OCI-LY7 (cell line): ENCODE data around the gene RGR. TPM values are rescaled to one million over a fixed set of nuclear protein-coding genes. Genes with fewer than 3 reads are reported as not detected.

Experiments
- BruUV-seq: library from RNA; stranded (reverse); fragments of 400-500 nt; replicated peaks from 2 replicates; lab custom pipeline; 2021; lab: Mats Ljungman, UMichigan
- CTCF ChIA-PET: fragments of 300-600 bp; sonication (Branson Sonifier 250); formaldehyde crosslinking; loops from one replicate; lab custom pipeline; 2022; ENCODE audit warnings: antibody characterized with exemption; ENCODE audit not compliant: unreplicated experiment; lab: Charles Lee
- POLR2A ChIA-PET: fragments of 300-600 bp; sonication (Branson Sonifier 250); formaldehyde crosslinking; loops from one replicate; lab custom pipeline; 2022; ENCODE audit warnings: antibody characterized with exemption; lab: Charles Lee
- DNase-seq: peaks from one replicate; pipeline ENCODE4 v3.0.0-alpha.2; 2015; ENCODE audit warnings: low spot score
- H2AFZ ChIP-seq: fragments of 200-600 bp; sonication (generic), shearing (Covaris generic); 2 replicates; pipeline ENCODE4 v1.6.1; 2014; ENCODE audit warnings: mild to moderate bottlenecking, antibody characterized with exemption, low read length, moderate library complexity
- H3K27ac ChIP-seq: fragments of 200-600 bp; sonication (generic); 2 replicates; pipeline ENCODE4 v1.5.1; 2014; ENCODE audit warnings: mixed run types, low read depth, mild to moderate bottlenecking, moderate library complexity, low read length, inconsistent platforms; ENCODE audit not compliant: poor library complexity, severe bottlenecking
- H3K36me3 ChIP-seq: fragments of 200-600 bp; sonication (generic); 2 replicates; pipeline ENCODE4 v1.6.1; 2014; ENCODE audit warnings: mild to moderate bottlenecking, antibody characterized with exemption, low read length, moderate library complexity, mixed read lengths; ENCODE audit not compliant: insufficient read depth
- H3K4me1 ChIP-seq: fragments of 200-600 bp; sonication (generic); 2 replicates; pipeline ENCODE4 v1.5.1; 2014; ENCODE audit warnings: mild to moderate bottlenecking, low read length; ENCODE audit not compliant: insufficient read depth, poor library complexity, severe bottlenecking
- H3K4me2 ChIP-seq: fragments of 200-600 bp; sonication (generic); 2 replicates; pipeline ENCODE4 v1.6.1; 2014; ENCODE audit warnings: mild to moderate bottlenecking, low read length
- H3K4me3 ChIP-seq: fragments of 200-600 bp; sonication (generic); 2 replicates; pipeline ENCODE4 v1.5.1; 2014; ENCODE audit warnings: mild to moderate bottlenecking, low read depth, low read length; ENCODE audit not compliant: poor library complexity, severe bottlenecking
- H3K79me2 ChIP-seq: fragments of 200-600 bp; sonication (generic); 2 replicates; pipeline ENCODE4 v1.6.1; 2016; ENCODE audit warnings: low read depth, mild to moderate bottlenecking, low read length, moderate library complexity, mixed read lengths; ENCODE audit not compliant: insufficient read depth
- H3K9me2 ChIP-seq: fragments of 200-600 bp; sonication (generic); 2 replicates; pipeline ENCODE4 v1.6.1; 2016; ENCODE audit warnings: mild to moderate bottlenecking, low read length, mixed read lengths; ENCODE audit not compliant: insufficient read depth
- H3K9me3 ChIP-seq: fragments of 200-600 bp; sonication (generic); 2 replicates; pipeline ENCODE4 v1.6.1; 2014; ENCODE audit warnings: mild to moderate bottlenecking, mixed run types, low read length, mixed read lengths
- H4K20me1 ChIP-seq: fragments of 200-600 bp; sonication (generic); 2 replicates; pipeline ENCODE4 v1.6.1; 2014; ENCODE audit warnings: mild to moderate bottlenecking, antibody characterized with exemption, low read length, moderate library complexity, mixed read lengths; ENCODE audit not compliant: insufficient read depth
- CTCF ChIP-seq: fragments of 200-600 bp; sonication (generic); conservative IDR thresholded peaks from 2 replicates; pipeline ENCODE4 v1.5.1; 2014; ENCODE audit warnings: mild to moderate bottlenecking, antibody characterized with exemption, low read length, moderate library complexity, mixed read lengths
- EZH2phosphoT487 ChIP-seq: fragments of 200-600 bp; sonication (generic); IDR thresholded peaks from 2 replicates; pipeline ENCODE4 v1.6.1; 2018; ENCODE audit warnings: low read depth, borderline replicate concordance, mild to moderate bottlenecking, mixed run types, antibody characterized with exemption, low read length, moderate library complexity, mixed read lengths
- intact Hi-C: fragments of 100-400 bp; cut with micrococcal nuclease; formaldehyde crosslinking; loops from one replicate; pipeline ENCODE4 v1.10.0; 2022; ENCODE audit not compliant: unreplicated experiment
- total RNA-seq, 2 experiments: library from RNA; depleted of rRNA in 1 of 2; stranded (reverse); fragments of >200 nt in 1 of 2; shearing (Covaris generic) in 1 of 2; gene quantifications; 2 replicates each; pipeline ENCODE4 v1.2.3, GENCODE V29; 2014 to 2022

Gene RGR
- total RNA-seq, 2 experiments from 2014 or later, result not detected

- no peak for TF ChIP-seq EZH2phosphoT487
- no peak for TF ChIP-seq CTCF
- no TSS peak for BruUV-seq
- no peak overlapping the region for H3K4me2 ChIP-seq
- POLR2A ChIA-PET, result no interaction called here
- no peaks in the 10 kb centered on the region for H3K9me3 ChIP-seq
- no peak overlapping the region for H2AFZ ChIP-seq
- no peak for DNase-seq
- no peaks in the 10 kb centered on the region for H3K9me2 ChIP-seq
- CTCF ChIA-PET, result no interaction called here
- H3K27ac ChIP-seq, result no peak overlapping the region
- no peaks in the 10 kb centered on the region for H3K36me3 ChIP-seq
- intact Hi-C loops, result no loop called here
- H3K4me3 ChIP-seq, result no peak overlapping the region
- H3K79me2 ChIP-seq, result no peaks in the 10 kb centered on the region
- no peaks in the 10 kb centered on the region for H3K4me1 ChIP-seq
- no peaks in the 10 kb centered on the region for H4K20me1 ChIP-seq
These were observed 44.2 kb upstream of the RGR start for GRCh38 chr10:84200537-84201243.

GRCh38 chr10:84201244-84201606, 43.6 kb upstream of the RGR start:
- intact Hi-C loops, result no loop called here
- Histone ChIP-seq H2AFZ (no peak overlapping the region), H3K4me1 (no peaks in the 10 kb centered on the region), H3K9me3 (no peaks in the 10 kb centered on the region), H3K9me2 (no peaks in the 10 kb centered on the region), H3K4me2 (no peak overlapping the region), H3K4me3 (no peak overlapping the region), H4K20me1 (no peaks in the 10 kb centered on the region), H3K36me3 (no peaks in the 10 kb centered on the region), H3K27ac (no peak overlapping the region), H3K79me2 (no peaks in the 10 kb centered on the region)
- no peak for DNase-seq
- ChIA-PET CTCF (no interaction called here), POLR2A (no interaction called here)
- BruUV-seq, result no TSS peak
- no peak for TF ChIP-seq CTCF

GRCh38 chr10:84201682-84202081, 43.2 kb upstream of the RGR start:
- POLR2A ChIA-PET, result no interaction called here
- no peak for DNase-seq
- no TSS peak for BruUV-seq
- Histone ChIP-seq H3K79me2 (no peaks in the 10 kb centered on the region), H3K9me2 (no peaks in the 10 kb centered on the region), H3K4me3 (no peak overlapping the region), H3K36me3 (no peaks in the 10 kb centered on the region), H2AFZ (no peak overlapping the region), H4K20me1 (no peaks in the 10 kb centered on the region), H3K9me3 (no peaks in the 10 kb centered on the region), H3K4me2 (no peak overlapping the region), H3K4me1 (no peaks in the 10 kb centered on the region), H3K27ac (no peak overlapping the region)
- CTCF ChIA-PET, result interaction anchor here (1.2 kb wide), 1 partner anchor 35 kb away, joined by 3 read pairs; no protein-coding TSS in a partner anchor
- TF ChIP-seq CTCF (no peak), EZH2phosphoT487 (no peak)
- intact Hi-C loops, result no loop called here
